Activated CD8-positive, alpha-beta memory T cell treated with anti-CD3 and anti-CD28 coated beads for 1 hour (primary cell): ENCODE data around the gene HPD.

Source experiments
- DNase-seq, 2 donors: peaks; one replicate each; pipeline ENCODE4 v3.0.0-alpha.2; 2020; ENCODE audit warnings: low read depth in 1 of 2; ENCODE audit errors: extremely low read depth in 1 of 2

Gene HPD

GRCh38 chr12:121812320-121812871 lies 46.3 kb downstream of the HPD start:
- DNase-seq: no peak

- peak in 1 of 2 donors; percentile 65 for DNase-seq
These were observed 47.0 kb downstream of the HPD start for GRCh38 chr12:121811434-121812319.

DNA sequence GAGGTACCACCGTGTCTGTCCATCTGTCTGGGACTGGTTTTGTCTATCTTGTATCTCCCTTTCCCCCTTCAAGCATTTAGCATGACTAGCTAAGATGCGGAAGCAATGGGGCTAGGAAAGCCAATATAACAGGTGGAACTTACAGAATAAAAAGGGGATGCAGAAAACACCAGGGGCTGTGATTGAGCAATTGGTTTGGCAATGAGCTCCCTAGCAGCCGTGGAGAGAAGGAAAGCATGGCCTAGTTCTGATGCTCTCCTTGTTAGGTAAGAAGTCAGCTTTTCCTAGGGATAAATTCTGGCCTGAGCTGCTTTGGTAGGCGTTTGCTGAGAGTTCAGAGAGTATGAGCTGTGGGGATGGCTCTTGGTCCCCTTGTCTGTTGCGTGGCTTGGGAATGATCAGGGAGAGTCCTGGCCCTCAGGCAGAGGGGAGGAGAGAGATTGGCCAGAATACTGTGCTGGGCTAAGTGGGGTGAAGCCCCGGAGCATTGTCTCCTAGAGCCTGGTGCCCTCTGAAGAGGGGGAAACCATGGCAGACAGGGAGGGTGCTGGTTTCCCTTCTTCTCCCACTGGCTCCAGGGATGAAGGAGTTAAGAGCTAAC lies 47.7 kb downstream of the HPD start:
- DNase-seq: no peak

DNA sequence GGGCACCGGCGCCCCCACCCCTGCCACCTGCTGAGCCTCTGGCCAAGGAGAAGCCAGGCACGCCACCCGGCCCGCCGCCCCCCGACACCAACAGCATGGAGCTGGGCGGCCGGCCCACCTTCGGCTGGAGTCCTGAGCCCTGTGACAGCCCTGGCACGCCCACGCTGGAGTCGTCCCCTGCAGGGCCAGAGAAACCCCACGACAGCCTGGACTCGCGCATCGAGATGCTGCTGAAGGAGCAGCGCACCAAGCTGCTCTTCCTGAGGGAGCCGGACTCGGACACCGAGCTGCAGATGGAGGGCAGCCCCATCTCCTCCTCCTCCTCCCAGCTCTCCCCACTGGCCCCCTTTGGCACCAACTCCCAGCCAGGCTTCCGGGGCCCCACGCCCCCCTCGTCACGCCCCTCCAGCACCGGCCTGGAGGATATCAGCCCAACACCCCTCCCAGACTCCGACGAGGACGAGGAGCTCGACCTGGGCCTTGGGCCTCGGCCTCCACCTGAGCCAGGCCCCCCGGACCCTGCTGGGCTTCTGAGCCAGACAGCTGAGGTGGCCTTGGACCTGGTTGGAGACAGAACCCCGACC lies 48.3 kb downstream of the HPD start:
- DNase-seq: no peak

- DNase-seq: no peak
These were observed 48.9 kb downstream of the HPD start for GRCh38 chr12:121809712-121810116.

DNA sequence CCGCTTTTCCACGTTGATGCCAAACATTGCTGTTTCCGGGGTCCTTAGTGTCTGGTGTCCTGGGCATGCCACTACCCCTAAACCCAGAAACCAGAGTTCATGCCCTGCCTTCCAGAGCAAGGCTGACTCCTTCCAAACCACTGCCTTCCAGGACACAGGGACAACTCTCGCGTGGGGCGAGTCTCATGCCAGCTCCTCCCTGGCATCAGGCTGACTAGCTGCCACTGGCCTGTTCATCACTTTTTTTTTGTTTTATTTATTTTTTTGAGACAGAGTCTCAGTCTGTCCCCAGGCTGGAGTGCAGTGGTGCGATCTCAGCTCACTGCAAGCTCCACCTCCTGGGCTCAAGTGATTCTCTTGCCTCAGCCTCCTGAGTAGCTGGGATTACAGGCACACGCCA lies 50.0 kb downstream of the HPD start:
- no peak for DNase-seq

DNA sequence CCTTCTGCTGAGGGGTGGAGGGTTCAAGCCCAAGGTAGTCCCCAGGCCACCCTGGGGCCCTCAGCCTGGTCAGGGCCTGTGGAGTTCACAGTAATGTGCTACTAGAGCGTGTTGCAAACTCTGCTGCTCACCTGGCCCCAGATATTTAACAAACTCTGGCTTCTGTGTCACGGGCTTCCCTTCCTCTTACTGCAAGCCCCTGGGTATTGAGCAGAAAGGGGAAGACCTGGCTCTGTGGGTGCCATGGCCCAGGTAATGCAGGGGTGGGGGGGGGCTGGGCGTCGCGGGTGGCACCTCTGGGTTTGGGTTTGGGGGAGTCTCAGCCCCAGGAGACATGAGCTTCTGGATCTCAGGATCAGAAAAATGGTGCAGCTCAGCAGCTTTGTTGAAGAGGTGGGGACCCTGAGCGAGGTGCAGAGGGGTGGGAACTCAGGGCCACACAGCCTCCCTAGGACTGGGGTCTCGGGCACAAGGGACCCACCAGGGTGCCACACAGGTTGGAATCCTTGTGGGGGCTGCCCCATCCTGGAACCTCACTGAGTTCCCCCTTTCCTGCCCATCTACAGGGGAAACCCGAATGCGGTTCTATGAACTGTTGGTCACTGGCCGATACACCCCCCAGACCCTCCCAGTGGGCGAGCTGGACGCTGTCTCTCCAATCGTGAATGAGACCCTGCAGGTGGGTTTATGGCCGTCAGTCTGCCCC lies 50.9 kb downstream of the HPD start:
- DNase-seq: no peak

DNA sequence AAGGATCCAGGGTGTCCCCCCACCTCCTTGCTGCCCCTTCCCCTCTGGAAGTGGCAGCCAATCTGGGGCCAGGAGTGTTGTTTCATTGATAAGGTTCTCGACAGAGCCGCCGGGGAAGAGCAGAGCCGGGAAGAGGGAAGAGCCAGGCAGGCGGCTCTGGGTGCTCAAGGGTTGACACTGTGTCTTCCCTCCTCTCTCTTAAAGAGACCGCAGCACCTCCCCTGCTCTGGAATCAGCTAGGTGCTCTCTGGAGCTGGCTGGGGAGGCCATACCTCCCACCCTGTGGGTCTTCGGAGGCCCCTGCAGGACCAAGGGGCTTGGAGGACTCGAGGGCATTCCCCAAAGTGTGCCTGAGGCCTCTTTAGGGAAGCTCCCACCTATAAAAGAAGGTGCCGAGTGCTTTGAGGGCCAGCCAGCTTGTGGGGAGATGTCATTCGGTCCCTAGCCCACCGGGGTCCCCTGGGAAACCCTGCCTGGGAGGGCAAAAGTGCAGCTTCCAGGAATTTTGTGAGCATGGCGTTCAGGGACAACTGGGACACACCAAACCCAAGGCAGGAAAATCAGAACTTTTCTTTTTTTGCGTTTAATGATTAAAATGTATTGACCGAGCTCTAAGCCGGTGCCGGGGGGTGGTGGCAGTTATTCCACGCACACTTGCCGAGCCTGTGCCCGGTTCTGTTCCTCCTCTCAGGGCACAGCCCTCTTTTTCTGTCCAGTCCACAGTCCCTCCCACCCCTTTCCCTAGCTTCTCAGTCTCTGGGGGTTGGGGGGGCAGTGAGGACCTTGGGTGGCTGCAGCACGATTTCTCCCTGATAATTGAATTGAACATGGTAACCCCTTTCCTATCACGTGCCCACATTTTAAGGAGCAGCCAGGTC lies 51.9 kb downstream of the HPD start:
- DNase-seq: no peak

DNA sequence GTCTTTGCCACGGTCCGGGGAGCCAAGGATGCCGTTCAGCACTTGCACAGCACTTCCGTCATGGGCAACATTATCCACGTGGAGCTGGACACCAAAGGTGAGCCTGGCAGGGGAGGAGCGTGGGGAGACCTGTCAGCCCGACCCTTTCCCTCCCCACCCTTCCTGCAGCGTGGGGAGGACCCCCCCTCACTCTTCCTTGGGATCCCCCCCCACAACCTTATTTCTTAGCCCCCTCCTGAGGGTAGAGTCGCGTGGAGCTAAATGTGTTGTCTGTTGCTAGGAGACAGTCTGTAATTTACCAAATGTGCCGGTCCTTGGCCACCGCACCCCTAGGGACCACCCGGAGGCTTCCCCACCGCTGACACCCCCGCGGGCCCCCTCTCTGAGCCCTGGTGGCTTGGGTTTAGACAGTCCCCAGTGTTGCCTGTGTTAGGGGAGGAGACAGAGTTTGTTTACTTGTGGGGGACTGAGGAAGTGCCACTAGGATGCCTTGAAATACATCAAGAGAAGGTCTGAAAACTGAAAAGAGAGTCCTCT lies 52.6 kb downstream of the HPD start:
- DNase-seq: no peak

GRCh38 chr12:121805171-121806008 lies 53.3 kb downstream of the HPD start:
- DNase-seq: no peak

- no peak for DNase-seq
These were observed 54.1 kb downstream of the HPD start for GRCh38 chr12:121804417-121805111.

GRCh38 chr12:121803861-121804416 lies 54.7 kb downstream of the HPD start, which contains the start of gene SETD1B:
TSS of gene SETD1B (plus strand) at chr12:121804009. CDS start at chr12:121804738, 729 bp downstream.
- no peak for DNase-seq

GRCh38 chr12:121802843-121803698 lies 55.6 kb downstream of the HPD start:
- peak; percentile 77 to 78 for DNase-seq

DNA sequence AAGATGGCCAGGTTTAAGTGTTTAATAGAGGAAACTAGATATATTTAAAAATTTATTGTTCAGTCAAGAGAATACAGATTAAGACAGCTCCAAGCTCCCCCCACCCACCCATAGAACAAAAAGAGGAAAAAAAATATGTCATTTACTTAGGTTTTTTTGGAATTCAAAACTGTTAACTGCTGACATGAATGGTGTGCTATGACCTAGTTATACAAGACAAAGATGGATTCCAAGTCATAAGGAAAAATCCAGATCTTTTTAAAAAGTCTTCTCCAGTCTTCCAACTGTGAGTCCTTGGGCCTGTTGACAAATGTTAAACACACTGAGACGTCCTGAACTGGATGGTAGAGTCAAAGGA lies 56.2 kb downstream of the HPD start:
- DNase-seq: no peak

DNA sequence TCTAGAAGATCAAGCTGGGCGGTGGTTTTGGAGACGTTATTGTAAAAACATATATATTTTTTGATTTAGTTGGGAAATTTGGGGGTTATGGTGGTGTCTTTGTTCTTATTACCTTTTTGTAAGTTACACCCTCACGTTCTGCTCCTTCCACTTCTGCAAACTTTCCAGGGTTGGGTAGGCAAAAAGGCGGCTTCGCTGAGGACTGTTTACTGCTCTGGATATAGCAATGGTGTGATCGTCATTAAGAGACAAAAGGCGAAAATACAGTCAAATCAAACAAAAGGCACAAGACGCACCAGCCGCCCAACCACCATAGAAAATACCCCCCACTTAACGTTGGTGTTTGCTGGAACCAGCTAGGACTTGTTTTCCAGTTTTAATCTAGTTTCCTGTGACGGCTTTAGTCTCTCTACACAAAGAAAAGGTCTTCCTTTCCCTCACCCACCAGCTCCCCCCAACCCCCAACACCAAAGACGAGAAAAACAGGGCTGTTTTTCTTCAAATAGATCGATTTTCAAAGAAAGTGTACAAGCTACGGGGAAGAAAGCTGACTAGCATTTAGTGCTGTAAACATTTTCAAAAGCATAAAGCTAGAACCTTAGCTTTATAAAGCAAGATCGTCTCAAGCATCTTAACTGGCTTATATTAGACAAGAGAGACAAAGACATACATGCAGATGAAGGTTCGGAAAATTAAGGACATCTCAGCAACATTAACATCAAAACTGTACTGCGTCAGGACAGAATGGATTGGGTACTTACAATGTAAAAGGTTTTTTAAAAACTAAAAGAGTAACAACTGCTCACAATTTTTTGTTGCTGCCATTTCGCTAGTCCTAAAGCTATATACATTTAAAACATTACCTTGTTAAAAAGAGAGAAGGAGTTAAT lies 56.8 kb downstream of the HPD start:
- DNase-seq: no peak
